PC-3 (cell line): ENCODE measurements around the gene TAOK3.

ENCODE experiments used
- CTCF ChIP-seq: fragments of 300-600 bp; sonication (generic); conservative IDR thresholded peaks from 2 replicates; pipeline ENCODE4 v1.5.1; 2017; ENCODE audit warnings: antibody characterized with exemption, low read depth, mild to moderate bottlenecking, low read length
- EZH2 ChIP-seq: fragments of 300-600 bp; sonication (generic); IDR thresholded peaks from one replicate; pipeline ENCODE4 v1.6.1; 2017; ENCODE audit warnings: antibody characterized with exemption, mild to moderate bottlenecking, low read length; ENCODE audit not compliant: unreplicated experiment
- EZH2phosphoT487 ChIP-seq: fragments of 300-600 bp; sonication (generic); IDR thresholded peaks from 2 replicates; pipeline ENCODE4 v1.6.1; 2018; ENCODE audit warnings: mild to moderate bottlenecking, antibody characterized with exemption, low read length, borderline replicate concordance

- TF ChIP-seq CTCF: no peak
- TF ChIP-seq EZH2: no peak
- TF ChIP-seq EZH2phosphoT487: no peak
These were observed 45.8 kb upstream of the TAOK3 start for GRCh38 chr12:118418385-118419057.
